ENCODE results near the gene ENTREP1.

The ENTREP1 gene

GRCh38 chr9:69325409-69326212 lies 596 bp downstream of the ENTREP1 start:
- in situ Hi-C loops (cut with HindIII; ENCODE audit: low pct_ligation_motif_present, low sequenced_read_pairs): no loop called here
- TF ChIP-seq CTCF (IDR thresholded peaks at IDR 0.05; ENCODE audit: low read depth, low read length, missing control alignments): no peak
- H3K36me3 ChIP-seq (replicated peaks): no peaks in the 10 kb centered on the region
- peaks cover 10% of the 10 kb centered on the region for H3K27me3 ChIP-seq (replicated peaks)
- H3K27ac ChIP-seq: no peak overlapping the region
- DNase-seq: no peak
- H3K4me3 ChIP-seq (ENCODE audit: low read depth, low read length): peak overlapping the region; percentile 49

DNA sequence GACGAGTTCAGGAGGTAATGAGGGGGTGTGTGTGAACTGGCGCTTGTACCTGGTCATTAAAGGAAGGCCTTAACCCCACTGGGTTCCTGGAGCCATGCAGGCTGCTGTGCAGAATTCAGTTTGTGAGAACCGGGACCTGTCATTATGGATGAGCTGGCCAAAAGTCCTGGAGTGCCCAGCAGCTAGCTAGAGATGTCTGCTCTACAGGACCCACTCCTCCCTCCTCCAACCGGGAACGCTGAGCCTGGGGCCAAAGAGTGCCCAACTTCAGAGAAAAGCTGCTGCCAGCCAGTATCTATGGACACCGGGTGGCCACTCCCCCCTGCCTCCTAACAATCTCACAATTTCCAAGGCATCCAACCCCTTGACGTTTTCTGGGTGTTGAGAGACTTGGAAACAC lies 1.2 kb downstream of the ENTREP1 start:
- Histone ChIP-seq H3K27me3 (replicated peaks) (peaks cover 10% of the 10 kb centered on the region), H3K4me3 (ENCODE audit: low read depth, low read length) (no peak overlapping the region), H3K36me3 (replicated peaks) (no peaks in the 10 kb centered on the region), H3K27ac (no peak overlapping the region)
- in situ Hi-C loops (cut with HindIII; ENCODE audit: low pct_ligation_motif_present, low sequenced_read_pairs): no loop called here
- TF ChIP-seq CTCF (IDR thresholded peaks at IDR 0.05; ENCODE audit: low read depth, low read length, missing control alignments): no peak
- no peak for DNase-seq

GRCh38 chr9:69330580-69330979 lies 5.6 kb downstream of the ENTREP1 start:
- TF ChIP-seq CTCF (IDR thresholded peaks at IDR 0.05; ENCODE audit: low read depth, low read length, missing control alignments): no peak
- no peak overlapping the region for H3K4me3 ChIP-seq (ENCODE audit: low read depth, low read length)
- in situ Hi-C loops (cut with HindIII; ENCODE audit: low pct_ligation_motif_present, low sequenced_read_pairs): no loop called here
- H3K27ac ChIP-seq: no peak overlapping the region
- H3K36me3 ChIP-seq (replicated peaks): no peaks in the 10 kb centered on the region
- no peak for DNase-seq
- H3K27me3 ChIP-seq (replicated peaks): peaks cover 6% of the 10 kb centered on the region

- Histone ChIP-seq H3K36me3 (replicated peaks) (no peaks in the 10 kb centered on the region), H3K27ac (no peak overlapping the region), H3K27me3 (replicated peaks) (no peaks in the 10 kb centered on the region), H3K4me3 (ENCODE audit: low read depth, low read length) (no peak overlapping the region)
- no peak for DNase-seq
- TF ChIP-seq CTCF (IDR thresholded peaks at IDR 0.05; ENCODE audit: low read depth, low read length, missing control alignments): no peak
- in situ Hi-C loops (cut with HindIII; ENCODE audit: low pct_ligation_motif_present, low sequenced_read_pairs): no loop called here
These were observed 6.4 kb downstream of the ENTREP1 start for GRCh38 chr9:69331444-69331843.

DNA sequence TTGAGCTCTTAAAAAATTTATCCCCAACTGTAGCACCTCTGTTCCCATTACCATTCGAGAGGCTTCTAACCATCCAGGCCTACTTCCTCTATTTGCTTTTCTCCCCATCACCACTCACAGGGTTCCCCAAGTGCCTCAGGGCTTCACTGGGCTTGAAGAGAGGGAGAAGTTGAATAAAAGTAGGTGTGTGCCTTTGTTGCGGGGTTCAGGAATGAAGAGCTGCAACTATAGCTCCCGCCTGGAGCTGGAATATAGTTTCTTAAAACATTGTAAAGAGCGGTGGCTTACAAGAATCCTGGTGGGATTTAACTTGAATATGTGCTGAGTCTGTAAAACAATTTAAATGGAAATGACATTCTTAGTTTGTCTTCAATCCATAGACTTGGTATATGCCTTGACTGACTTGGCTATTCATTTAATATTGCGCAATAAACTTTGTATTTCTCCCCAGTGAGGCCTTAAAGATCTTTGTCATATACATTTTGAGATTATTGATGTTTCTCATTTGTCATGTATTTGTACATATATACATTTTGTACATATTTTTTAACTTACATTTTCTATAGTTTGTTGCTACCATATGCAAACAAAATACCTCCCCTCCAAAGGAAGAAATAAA lies 7.2 kb downstream of the ENTREP1 start:
- no peak for TF ChIP-seq CTCF (IDR thresholded peaks at IDR 0.05; ENCODE audit: low read depth, low read length, missing control alignments)
- Histone ChIP-seq H3K36me3 (replicated peaks) (no peaks in the 10 kb centered on the region), H3K27ac (no peak overlapping the region), H3K27me3 (replicated peaks) (no peaks in the 10 kb centered on the region), H3K4me3 (ENCODE audit: low read depth, low read length) (no peak overlapping the region)
- in situ Hi-C loops (cut with HindIII; ENCODE audit: low pct_ligation_motif_present, low sequenced_read_pairs): no loop called here
- no peak for DNase-seq
